DOHH2 (cell line): ENCODE results near the gene AS3MT.

ENCODE experiments used
- EZH2phosphoT487 ChIP-seq: fragments of 200-600 bp; sonication (generic); IDR thresholded peaks from 2 replicates; pipeline ENCODE4 v1.6.1; 2017; ENCODE audit warnings: borderline replicate concordance, mild to moderate bottlenecking, antibody characterized with exemption, low read length, moderate library complexity, mixed read lengths
- TF ChIP-seq, protein P1 (sequence below): fragments of 200-600 bp; sonication (generic); IDR thresholded peaks from one replicate; pipeline ENCODE4 v1.5.1; 2014; ENCODE audit warnings: antibody characterized with exemption, mild to moderate bottlenecking, low read depth, low read length; ENCODE audit not compliant: poor library complexity, severe bottlenecking

DNA sequence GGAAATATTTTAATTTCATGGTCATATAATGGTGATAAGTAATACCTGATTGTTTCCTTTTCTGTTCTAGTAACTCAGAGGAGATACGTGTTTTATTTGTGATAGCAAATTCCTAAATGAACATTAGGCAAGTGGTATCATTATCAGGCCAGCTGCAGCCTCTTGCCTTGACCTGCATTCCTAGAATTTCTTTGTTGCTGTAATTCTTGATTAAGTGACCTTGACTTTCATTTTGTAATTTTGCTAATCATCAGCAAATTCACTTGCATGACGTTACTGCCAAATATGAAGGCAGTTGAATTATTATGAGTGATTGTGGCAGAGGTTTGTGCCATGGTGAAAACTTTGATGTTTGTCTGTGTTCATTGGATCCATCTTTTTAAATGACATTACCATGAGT lies 5.6 kb upstream of the AS3MT start:
- TF ChIP-seq, protein P1, sequence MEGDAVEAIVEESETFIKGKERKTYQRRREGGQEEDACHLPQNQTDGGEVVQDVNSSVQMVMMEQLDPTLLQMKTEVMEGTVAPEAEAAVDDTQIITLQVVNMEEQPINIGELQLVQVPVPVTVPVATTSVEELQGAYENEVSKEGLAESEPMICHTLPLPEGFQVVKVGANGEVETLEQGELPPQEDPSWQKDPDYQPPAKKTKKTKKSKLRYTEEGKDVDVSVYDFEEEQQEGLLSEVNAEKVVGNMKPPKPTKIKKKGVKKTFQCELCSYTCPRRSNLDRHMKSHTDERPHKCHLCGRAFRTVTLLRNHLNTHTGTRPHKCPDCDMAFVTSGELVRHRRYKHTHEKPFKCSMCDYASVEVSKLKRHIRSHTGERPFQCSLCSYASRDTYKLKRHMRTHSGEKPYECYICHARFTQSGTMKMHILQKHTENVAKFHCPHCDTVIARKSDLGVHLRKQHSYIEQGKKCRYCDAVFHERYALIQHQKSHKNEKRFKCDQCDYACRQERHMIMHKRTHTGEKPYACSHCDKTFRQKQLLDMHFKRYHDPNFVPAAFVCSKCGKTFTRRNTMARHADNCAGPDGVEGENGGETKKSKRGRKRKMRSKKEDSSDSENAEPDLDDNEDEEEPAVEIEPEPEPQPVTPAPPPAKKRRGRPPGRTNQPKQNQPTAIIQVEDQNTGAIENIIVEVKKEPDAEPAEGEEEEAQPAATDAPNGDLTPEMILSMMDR, result no peak
- TF ChIP-seq EZH2phosphoT487, result no peak
